Measurements from ENCODE around the gene SEMA4B.

- no peak for TF ChIP-seq CTCF (IDR thresholded peaks at IDR 0.05)
- TF ChIP-seq POLR2A (IDR thresholded peaks at IDR 0.05), result no peak
Observed at GRCh38 chr15:90171623-90172022, 29.5 kb upstream of the SEMA4B start.
